ENCODE measurements around the gene KCNG2. TPM values are rescaled to one million over a fixed set of nuclear protein-coding genes. Genes with fewer than 3 reads are reported as not detected.

KCNG2 gene
- total and polyA plus RNA-seq, 9 of the 15 experiments (the other 6 are each of a cell fraction or from before 2014, with no cell fraction given) = not detected

GRCh38 chr18:79905993-79906392 is 108.3 kb downstream of the KCNG2 start (continued):
- TF ChIP-seq HINFP (tag; conservative IDR thresholded peaks at IDR 0.05; ENCODE audit: low read depth) (no peak), CAMTA2 (CRISPR knock-in tag; conservative IDR thresholded peaks at IDR 0.05) (no peak), NR2C1 (IDR thresholded peaks at IDR 0.05) (no peak), NR2C1 (tag; IDR thresholded peaks at IDR 0.05) (no peak), SREBF1 (IDR thresholded peaks at IDR 0.05; ENCODE audit: borderline replicate concordance, low read depth, low read length) (no peak), ZNF511 (CRISPR knock-in tag; IDR thresholded peaks at IDR 0.05) (no peak), IRF1 (CRISPR knock-in tag; IDR thresholded peaks at IDR 0.05; ENCODE audit: borderline replicate concordance) (no peak), JUND (IDR thresholded peaks at IDR 0.05; ENCODE audit: borderline replicate concordance, low read depth, low read length) (no peak), JUND (tag; IDR thresholded peaks at IDR 0.05; ENCODE audit: borderline replicate concordance, low read depth, low read length) (no peak), SP2 (IDR thresholded peaks at IDR 0.05; ENCODE audit: extremely low read depth, low read depth, low read length, poor library complexity, severe bottlenecking) (no peak), RERE (CRISPR knock-in tag; IDR thresholded peaks at IDR 0.05; ENCODE audit: borderline replicate concordance) (no peak)

All from K562 (cell line).